RPMI7951 (cell line): ENCODE data around the gene HIBCH. TPM values are rescaled to one million over a fixed set of nuclear protein-coding genes. Genes with fewer than 3 reads are reported as not detected.
A peak's percentile ranks its signal among the peaks of the same experiment; 100 is the strongest.

ENCODE experiments used
- DNase-seq: peaks from one replicate; pipeline ENCODE4 v3.0.0-alpha.2; 2012; ENCODE audit warnings: low read depth
- total RNA-seq: library from RNA; depleted of rRNA; stranded (reverse); fragments of >200 nt; shearing (Covaris generic); gene quantifications from 2 replicates; pipeline ENCODE4 v1.2.3, GENCODE V29; 2014

Gene HIBCH
- total RNA-seq, 1 experiment from 2014 or later, result 23.3 TPM

DNA sequence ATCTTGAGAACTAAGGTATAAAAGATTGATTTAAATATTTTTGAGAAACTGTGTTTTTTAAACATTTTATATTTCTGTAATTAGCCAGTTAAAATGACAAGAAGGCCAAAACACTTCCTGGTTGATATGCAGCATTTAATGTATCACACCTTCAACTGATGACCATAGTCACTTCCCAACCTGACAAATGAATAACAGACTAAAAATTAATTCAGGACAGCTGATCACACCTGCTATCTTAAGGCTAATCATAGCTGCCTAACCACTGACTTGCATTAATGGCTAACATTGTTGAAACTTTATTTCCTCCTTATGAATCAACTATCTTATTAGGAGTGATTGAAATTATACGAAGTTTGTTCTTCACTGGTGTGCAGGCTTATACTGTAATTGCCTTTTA is 131.3 kb downstream of the HIBCH start:
- DNase-seq, result no peak

DNA sequence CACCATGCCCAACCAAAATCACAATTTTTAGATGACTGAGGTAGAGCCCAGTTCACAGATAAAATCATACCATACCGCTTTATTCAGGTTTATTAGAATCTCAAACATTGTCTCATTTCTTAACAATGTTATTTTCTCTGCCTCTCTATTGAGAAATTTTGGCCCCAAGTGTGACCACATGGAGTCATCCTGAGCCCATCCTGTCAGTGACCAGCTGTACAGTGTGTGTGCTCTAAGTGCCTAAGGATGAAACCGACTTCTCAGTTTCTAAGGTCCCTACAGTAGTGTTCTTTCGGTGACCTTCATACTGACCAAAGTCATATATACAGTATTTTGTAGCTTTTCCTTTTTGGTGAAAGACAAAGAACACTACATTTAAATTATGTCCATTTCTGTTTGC is 133.4 kb downstream of the HIBCH start:
- DNase-seq, result no peak

DNA sequence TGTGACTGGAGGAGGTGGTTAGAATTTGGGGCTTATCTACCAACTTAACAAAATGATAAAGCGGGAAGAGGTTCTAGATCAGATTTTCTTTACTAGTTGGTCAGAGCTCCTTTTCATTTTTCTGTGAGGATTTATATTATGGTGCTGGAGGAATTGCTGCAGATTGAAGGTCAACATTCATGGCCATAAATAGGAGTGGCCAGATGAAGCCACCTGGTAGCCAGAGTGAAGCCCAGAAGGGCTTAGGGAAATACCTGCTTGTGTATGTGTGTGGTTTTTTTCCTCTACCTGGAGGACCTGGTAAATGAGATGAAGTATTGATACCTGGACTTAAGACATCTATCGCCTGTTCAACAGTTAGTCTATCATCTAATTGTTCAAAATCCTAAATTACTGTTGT is 134.2 kb downstream of the HIBCH start:
- DNase-seq, result no peak

DNA sequence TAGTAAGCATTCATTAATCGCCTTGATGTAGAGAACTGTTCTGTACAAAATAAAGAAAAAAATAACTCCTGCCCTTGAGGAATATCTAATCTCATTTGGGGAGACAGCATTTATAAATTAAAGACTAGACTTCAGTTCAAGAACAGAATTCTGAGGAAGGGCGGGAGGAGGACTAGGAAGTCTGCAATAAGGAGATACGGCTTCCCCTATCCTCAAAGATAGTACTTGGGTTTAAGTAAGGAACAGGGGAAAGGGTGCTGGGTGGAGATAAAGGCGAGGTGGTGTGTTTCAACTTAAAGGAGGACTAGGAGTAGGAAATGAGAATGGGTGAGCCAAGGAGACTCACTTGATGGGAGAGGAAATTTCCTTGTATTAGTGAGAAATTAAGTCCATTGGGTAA is 135.2 kb downstream of the HIBCH start:
- DNase-seq, result no peak

DNA sequence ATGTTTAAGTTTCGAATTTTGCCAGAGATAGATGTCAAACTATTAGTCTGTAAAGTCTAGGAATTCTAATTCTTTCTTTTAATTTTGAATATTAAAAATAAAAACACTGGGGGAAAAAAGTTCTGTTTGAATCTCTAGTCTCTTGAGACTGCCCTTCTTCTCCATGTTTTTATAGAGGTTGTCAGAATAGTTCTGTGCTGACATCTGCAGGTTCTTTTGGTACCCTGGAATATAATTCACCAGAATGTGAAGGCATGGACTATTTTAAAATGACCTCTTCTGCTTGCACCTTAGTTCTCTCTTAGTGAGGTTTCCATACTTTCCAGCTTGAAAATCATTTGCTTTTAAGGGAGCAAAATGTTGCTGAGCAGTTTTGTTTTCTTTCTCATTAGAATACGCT is 136.1 kb downstream of the HIBCH start:
- no peak for DNase-seq

DNA sequence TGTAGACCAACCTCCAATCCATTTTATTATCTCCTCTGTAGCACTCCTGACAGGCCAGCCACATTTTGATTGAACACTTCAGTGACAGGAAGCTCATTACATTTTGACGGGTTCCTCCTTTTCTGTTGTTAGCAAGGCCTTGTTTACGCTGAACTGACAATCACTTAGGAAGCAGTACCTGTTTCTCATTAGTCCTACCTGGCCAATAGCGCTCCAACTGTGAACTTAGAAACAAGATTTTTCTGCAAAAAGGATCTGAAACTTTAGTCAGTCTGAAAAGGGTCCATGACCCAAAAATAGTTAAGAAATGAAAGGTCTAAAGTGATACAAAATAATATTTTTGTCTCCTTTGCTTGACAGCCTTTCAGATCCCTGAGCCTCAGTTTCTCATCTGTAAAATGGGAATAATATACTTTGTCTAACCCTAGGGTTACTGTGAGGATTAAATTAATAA is 137.5 kb downstream of the HIBCH start:
- no peak for DNase-seq

DNA sequence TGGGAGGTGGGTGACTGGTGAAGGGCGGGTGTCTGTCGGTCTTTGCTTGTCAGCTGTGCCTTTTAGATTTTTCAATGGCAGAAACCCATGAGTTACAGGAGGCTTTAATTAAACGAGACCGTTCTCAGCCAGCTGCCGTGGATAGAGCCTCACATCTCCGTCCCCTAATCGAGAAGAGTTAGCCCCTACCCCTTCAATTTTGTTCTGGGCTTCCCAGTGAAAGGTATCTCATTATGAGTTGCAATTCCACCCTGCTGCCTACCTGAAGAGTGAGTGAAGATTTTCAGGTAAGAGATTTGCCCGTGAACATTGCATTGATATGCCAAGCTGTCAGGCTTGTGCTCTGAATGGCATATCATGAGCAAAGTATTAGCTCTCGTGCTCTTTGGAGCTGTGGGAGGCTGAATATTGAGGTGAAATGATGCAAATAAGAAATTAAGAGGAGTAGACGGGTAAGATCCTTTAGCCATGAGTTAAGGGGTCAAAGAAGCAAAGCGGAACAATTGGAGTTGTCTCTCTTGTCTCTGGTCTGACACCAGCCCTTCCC is 138.4 kb downstream of the HIBCH start:
- DNase-seq, result no peak

DNA sequence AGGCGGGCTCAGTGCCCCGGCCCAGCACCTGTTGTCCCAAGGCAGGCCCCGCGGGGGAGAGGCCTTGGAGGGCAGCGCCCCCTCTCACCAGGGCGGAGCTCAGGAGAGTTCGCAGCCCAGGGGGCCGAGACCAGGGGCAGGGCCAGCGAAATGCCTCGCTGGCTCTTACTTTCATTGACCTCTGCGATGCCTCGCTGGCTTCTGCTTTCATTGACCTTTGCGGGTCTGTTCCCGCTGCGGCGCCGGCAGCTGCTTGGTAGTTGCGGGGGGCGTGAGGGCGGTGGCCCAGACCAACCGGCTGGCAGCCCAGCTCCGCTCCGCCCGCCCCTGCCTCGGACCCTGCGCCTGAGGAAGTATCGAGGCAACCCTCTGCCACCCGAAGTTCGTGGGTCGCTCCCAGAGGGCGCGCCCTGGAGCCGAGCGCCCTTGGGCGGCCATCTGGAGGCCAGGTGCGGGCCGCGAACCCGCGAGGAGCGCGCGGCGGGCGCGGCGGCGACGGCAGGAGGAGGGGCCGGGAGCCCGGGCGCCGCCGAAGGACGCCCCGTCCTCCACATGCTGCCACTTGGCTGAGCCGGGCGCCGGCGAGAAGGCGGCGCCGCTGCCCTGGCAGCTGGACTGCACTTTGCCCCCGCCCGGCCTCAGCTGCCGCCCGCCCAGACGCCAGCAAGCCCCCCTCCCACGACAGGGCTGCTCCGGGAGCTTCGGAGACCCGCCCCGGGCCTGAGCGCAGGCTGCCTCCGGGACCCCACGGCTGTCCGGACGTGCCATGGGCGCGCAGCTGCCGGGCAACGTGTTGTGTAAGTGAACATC is 139.1 kb downstream of the HIBCH start:
- peak; percentile 53 for DNase-seq

DNA sequence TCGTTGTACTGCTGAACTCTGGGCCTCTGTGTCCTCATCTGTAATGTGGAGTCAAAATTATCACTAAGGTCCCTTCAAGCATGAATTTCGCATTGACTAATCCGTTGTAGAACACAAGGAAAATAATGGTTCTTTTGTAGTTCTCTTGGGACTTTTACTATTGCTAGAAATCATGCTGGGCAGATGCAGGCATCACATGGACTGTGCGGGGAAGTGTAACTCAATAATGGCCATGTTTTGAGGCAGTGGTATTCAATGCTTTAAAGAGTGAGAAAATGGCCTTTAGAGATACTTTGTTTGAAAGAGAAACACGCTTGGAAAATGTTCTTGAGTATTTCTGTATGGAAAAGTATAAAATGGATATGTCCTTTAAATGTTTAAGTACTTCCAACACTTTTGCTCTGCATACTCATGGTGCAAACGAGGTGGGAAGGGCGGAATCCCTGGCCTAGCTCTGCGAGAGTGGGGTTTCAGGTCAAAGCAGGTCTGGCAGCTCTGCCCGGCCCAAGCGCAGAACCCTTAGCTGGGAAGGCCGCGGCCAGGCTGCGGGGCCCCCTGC is 139.8 kb downstream of the HIBCH start:
- DNase-seq, result peak; percentile 3

DNA sequence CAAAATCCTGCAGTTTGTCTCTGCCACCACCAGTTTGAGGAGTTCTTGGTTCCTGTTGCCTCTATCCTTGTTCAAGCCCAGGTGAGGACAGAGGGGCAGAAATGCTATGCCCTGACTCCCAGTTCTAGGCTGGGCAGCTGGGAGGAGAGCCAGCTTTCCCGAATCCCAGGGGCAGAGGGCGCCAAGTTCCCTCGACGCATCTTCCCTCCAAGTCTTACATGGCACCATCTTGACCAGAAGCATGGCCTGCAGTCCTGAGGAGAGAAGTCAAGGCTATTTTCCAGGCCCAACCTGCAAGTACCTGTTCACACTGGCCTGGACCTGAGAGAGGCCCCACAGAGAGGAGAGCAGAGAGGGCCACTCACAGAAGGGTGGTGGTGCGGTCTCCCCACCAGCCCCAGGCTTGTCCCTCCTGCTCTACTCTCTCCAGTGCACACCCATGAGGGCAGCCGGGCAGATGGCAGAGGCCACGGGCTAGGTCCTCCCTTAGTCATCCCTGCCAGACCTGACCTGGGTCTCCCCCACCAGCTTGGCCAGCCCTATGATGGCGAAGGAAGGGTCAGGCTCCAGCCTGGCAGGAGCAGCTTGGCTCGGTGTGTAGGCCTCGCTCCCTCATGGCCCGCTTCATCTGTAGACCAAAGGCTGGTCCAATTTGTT is 141.4 kb downstream of the HIBCH start:
- no peak for DNase-seq

DNA sequence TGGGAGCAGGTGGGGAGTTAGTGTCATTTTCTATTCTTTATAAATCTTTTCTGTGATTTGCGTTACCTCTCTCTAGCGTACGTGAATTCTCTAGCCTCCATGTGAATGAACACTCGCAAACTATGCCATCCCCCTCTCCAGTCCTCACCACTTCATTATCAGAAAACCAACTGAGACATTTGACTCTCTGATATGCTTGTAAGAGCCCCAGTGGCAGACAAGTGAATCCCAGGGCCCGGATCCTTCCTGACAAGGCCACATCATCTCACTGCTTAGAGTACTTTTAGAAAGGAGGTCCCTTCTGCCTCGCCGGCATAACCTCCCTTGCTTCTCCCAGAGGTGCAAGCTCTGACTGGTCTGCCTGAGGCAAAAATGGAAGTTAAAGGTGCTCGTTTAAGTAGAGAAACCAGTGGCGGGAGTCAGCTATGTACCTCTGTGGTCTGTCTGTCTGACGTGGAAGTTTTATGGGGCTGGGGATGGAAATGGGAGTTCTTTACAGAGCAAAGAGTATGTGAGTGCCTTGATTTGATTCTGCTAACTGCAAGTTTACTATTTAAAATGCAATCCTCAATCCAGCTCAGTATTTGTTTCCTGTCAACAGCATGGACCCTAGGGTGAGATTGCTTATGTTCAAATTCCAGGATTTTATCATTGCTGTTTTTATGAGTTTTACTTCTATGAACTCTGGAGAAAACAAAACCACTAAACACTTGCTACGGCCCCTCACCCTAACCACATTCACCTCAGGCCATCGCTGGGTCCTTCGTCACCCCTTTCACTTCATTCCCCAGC is 142.2 kb downstream of the HIBCH start:
- no peak for DNase-seq

DNA sequence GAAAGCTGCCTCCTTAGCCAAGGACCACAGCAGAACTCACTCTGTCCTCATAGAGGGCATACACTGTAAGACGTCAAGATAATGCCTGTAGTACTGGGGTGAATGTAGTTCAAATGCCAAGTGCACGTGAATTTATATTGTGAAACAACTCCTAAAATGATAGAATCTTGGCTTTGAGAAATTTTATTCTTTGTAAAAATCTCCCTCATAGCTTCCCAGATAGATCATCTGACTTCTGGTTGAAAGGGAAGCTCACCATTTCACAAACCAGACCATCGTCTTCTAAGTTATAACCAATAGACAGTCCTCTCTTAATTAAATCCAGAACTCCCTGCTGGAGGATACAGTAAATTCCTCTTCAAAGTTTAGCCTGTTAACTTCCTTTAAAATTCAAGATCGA is 146.2 kb downstream of the HIBCH start:
- no peak for DNase-seq

DNA sequence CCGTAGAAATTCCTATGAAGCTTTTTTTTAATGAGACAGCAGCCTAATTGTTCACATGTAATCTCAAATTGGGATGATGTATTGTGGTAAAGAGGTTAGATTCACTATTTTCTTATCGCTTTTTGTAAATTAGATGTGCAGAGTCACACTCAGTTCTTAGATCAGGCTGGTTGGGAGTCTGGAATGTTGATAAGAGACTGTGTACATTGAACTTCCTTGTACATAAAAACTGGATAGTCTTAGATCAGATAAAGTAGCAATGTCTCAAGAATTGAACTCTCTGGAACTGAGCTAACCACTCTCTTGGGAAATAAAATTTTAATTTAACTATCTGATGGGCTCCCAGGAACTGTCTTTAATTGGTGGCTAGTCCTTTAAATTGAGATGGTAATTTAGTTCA is 149.0 kb downstream of the HIBCH start:
- DNase-seq, result no peak

DNA sequence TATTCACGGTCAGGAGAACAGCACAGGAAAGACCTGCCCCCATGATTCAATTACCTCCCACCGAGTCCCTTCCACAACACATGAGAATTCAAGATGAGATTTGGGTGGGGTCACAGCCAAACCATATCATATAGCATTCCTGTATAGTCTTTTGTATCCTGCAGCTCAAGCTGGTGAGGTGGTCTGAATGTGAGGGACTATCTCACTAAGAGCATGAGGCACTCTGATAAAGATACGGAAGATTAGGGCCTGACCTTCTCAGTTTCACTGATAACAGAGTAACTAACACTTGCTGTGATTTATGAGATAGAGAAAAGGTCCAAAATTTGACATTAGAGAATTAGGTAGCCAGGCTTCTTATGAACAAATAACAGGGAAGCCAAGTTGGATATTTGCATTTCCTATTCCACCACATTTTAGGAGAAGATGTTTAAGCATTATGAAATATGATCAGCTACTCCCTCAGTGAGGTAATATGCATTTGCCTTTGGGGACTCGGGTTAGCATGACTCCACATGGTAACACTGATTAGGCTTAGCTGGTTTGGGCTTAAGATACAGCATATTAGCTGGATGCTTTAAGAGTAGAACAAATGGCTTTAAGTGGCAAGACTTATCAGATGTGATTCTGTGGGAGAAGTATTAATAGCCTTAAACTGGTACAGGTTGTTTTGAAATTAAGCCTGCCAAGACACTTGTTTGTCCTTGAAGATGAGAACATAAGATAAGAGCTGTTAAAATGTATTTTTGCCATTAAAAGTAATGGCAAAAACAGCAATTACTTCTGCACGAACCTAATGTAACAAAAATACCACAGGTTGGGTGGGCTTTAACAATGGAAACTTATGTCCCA is 150.2 kb downstream of the HIBCH start:
- no peak for DNase-seq

DNA sequence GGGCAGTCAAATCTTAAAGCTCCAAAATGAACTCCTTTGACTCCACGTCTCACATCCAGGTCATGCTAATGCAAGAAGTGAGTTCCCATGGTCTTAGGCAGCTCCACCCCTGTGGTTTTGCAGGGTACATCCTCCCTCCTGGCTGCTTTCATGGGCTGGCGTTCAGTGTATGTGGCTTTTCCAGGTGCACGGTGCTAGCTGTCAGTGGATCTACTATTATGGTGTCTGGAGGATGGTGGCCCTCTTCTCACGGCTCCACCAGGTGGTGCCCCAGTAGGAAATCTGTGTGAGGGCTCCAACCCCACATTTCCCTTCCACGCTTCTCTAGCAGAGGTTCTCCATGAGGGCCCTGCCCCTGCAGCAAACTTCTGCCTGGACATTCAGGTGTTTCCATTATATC is 151.9 kb downstream of the HIBCH start:
- no peak for DNase-seq

DNA sequence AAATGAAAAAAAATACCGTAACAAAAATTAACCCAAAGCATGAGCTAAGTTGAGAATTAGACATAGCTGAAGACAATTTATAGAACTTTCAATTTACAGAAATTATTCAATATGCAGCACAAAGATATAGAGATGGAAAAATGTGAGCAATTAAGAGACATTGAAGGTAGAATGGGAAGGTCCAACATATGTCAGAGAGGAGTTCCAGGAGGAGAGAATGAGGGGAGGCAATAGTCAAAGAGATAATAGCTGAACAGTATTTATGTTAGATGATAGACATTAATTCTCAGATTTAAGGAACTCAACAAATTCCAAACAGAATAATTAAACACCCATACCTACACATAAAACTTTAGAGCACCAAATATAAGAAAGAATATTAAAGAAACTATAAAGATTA is 154.1 kb downstream of the HIBCH start:
- DNase-seq, result no peak

DNA sequence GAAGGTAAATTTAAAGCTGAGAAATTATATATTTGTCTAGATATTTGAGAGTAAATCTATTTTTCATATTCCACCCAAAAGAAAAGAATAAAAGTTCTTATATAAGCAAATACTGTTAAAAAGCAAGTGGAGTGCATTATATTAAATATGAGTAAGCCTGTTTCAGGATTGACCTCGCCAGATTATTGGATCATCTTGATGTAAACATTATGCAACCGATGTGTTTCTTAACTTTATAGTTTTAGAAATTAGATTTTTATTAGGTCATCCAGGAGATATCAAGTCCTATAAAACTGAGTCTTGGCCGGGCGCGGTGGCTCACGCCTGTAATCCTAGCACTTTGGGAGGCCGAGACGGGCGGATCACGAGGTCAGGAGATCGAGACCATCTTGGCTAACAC is 156.8 kb downstream of the HIBCH start:
- no peak for DNase-seq

DNA sequence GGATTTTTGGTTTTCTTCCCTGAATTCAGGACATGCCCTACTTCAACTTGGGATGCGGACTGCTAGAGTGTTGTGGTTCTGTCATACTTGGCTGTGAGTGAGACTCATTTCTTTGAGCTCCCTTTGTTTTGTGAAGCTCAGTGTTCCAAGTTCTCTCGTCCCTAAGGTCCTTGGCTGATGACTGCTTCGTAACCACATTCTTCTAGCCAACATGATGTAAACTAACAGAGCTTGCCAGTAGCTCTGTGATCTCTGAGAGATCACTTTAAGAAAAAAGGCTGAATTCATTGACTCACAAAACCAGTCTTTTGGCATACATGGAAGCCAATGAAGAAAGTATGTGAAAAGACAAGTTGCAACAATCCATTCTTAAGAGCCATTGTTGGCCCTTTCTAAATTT is 160.2 kb downstream of the HIBCH start:
- peak; percentile 9 for DNase-seq

DNA sequence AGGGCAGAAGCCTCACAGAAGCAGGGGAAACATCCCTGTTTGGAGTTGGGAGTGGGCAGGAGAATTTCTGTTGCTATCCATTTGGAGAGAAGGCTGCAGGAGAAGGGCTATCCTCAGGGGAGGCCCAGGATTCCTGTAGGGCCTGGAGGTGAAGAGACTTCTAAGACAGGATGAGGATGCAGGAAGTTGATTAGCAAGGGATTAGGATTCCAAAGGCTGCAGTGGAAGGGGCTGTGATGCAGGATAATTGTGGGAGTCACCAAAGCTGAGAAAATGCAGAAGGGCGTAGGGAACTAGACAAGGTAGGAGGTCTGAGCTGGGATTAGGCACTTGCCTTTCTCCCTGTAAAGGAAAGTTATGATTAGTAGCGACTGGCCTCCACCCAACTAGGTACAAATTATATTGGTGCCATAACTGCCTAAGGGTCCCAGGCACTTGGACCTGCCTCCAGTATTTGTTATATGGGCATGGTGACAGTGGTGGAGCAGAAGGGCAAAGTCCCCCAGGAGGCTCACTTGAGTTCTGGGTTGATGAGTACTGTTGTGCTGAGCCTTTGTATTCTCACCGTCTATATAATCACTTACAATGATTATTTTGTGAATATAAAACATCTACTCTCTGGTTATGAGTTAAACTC is 160.7 kb downstream of the HIBCH start:
- no peak for DNase-seq
